Hindlimb muscle (tissue), 1 donor: Measurements from ENCODE around the gene GALNT11. TPM values are rescaled to one million over a fixed set of nuclear protein-coding genes. Genes with fewer than 3 reads are reported as not detected.
"Not testable (repeated sequence)": the region's sequence is repeated elsewhere in the genome, so short reads cannot be mapped to it uniquely, and the experiment has no call there.

Experiments
- DNase-seq: peaks from one replicate; pipeline ENCODE4 v3.0.0-alpha.2; 2013
- polyA plus RNA-seq: library from polyadenylated mRNA; unstranded; fragments of 120-200 nt; gene quantifications from one replicate; pipeline ENCODE4 v1.2.1, GENCODE V29; 2013; ENCODE audit not compliant: insufficient read length

The GALNT11 gene
- 29.6 TPM for polyA plus RNA-seq

GRCh38 chr7:152025077-152025936 is at the start of gene GALNT11:
Gene GALNT11, plus strand, starts transcription at chr7:152025674. Its CDS starts 68,554 bp downstream, at chr7:152094228.
- DNase-seq, result peak; percentile 90

- no peak for DNase-seq
Measured at GRCh38 chr7:151978616-151979015, 46.9 kb upstream of the GALNT11 start.

DNA sequence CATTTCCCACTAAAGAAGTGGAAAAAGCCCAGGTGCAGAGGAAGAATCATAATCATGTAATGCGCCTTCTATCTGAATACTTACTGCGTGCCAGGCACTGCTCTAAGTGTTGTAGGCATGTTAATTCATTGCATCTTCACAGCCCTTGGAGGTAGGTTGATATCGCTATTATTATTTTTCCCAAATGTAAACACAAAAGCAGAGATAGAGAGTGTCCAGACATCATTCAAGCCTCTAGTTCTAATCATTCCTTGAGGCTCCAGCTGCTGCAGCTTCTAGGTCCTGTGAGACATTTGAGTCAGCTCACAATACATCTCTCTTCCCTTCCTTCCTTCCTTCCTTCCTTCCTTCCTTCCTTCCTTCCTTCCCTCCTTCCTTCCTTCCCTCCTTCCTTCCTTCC is 44.3 kb upstream of the GALNT11 start:
- no peak for DNase-seq

GRCh38 chr7:151982806-151983205 is 42.7 kb upstream of the GALNT11 start:
- no peak for DNase-seq

GRCh38 chr7:151984612-151985011 is 40.9 kb upstream of the GALNT11 start:
- no peak for DNase-seq

DNA sequence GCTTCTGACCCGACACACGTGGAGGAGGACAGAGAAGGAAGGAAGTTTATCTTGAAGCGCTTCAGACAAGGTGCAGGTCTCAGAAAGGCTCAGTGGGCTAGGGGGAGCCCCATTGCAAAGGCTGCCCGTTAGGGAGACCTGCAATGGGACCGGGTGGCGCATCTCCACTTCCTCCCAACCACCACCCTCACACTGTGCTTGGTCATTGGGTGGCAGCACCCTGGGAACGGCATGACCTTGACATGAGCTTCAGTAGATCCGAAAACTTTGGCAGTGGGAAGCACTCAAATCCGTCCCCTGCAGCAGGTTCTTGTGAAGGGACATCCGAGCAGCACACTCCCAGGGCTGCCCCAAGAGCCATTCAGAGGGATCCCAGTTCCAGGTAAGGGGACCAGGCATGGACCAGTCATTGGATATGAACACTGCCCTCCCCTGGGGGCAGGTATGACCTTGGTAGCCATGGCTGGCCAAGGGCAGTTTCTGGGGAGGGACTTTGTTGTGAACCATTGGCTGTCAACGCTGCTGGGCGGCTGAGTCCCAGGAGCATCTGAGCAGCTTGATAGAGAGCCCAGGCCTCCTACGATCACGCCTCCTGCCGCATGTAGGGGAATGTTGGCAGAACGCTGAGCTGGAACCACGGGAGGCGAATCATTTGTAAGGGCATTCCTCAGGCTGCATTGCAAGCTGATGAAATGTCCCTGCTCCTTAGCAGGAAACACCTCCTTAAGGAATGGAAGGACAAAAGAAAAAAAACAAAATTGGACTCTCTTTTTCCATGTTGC is 37.5 kb upstream of the GALNT11 start:
- DNase-seq, result no peak

DNA sequence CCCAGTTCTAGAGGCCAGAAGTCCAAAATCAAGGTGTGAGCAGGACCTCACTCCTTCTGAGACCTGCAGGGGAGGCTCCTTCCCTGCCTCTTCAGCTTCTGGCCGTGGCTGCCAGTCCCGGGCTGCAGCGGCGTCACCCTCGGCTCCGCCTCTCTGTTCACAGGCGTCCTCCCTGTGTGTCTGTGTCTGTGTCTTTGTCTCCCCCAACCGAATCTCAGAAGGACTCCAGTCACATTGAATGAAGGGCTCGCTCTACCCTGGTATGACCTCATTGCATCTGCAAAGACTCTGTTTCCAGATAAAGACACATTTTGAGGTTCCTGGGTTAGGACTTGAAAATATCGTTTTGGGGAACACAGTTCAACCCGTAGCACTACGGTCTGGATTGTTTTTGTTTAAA is 33.1 kb upstream of the GALNT11 start:
- peak; percentile 25 for DNase-seq

DNA sequence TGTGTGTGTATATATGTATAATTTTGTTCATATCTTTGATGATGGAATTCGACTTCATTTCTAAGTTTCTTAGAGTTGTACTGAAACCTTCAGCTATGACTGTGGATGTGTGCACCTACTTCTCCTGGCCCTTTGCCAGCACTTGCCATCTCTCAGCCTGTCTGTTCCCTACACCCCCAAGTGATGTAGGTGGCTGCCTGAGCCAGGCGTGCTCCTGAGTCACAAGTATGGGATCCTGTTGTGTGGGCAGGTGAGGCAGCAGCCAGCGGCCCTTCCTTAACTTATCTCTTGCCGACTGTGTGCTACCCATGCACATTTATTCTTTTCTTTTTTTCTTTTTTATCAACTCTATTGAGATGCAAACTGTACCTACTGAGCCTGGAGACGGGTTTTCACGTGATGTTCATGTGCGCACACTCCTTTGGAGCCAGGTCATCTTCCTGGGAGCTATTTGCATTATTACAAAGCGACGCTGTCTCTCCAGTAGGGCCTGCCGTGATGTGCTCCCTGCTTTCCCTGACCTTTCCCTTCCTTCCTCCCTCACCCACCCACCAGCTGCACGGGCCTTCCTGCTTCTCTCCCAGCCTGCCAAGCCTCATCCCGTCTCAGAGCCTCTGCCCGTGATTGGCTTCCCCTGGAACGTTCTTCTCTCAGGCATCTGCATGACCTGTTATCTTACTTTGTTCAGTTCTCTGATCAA is 31.3 kb upstream of the GALNT11 start:
- DNase-seq, result no peak

- no peak for DNase-seq
Measured at GRCh38 chr7:151999424-152000090, 25.9 kb upstream of the GALNT11 start.

DNA sequence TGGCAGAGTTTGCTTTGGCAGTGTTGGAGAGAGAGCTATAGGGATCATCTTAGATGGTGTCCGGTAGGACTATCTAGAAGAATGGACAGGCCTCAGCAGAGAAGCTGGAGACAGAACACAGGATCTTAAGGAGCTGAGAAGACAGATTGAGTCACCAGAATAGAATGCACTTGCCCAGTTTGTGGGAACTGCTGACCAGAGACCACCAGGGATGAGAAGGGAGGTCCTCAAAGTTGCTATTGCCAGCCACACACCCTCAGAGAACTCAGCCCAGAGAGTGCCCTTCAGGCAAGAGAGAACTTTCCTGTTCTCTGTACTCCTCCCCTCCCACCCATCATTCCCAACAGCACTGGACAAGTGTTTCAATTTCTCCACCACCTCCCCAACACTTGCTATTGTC is 25.3 kb upstream of the GALNT11 start:
- DNase-seq, result no peak

- DNase-seq, result no peak
Measured at GRCh38 chr7:152006336-152006735, 19.1 kb upstream of the GALNT11 start.

GRCh38 chr7:152011860-152012259 is 13.6 kb upstream of the GALNT11 start:
- no peak for DNase-seq

GRCh38 chr7:152013230-152013629 is 12.2 kb upstream of the GALNT11 start:
- DNase-seq, result no peak

DNA sequence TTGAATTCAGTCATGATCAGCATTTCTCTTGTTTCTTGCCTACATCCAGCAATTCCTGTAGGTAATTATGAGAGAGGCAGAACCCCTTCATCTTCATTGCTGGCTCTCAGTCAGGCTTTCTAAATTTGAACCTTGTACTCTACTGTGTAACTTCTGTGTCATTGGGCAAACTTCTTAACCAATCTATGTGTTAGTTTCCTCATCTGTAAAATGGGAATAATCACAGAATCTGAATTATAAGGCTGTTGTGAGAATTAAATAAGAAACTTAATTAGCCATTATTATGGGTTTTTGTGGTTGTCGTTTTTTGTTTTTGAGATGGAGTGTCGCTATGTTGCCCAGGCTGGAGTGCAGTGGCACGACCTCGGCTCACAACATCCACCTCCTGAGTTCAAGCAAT is 11.5 kb upstream of the GALNT11 start:
- DNase-seq, result no peak

- no peak for DNase-seq
Measured at GRCh38 chr7:152014722-152015121, 10.8 kb upstream of the GALNT11 start.

DNA sequence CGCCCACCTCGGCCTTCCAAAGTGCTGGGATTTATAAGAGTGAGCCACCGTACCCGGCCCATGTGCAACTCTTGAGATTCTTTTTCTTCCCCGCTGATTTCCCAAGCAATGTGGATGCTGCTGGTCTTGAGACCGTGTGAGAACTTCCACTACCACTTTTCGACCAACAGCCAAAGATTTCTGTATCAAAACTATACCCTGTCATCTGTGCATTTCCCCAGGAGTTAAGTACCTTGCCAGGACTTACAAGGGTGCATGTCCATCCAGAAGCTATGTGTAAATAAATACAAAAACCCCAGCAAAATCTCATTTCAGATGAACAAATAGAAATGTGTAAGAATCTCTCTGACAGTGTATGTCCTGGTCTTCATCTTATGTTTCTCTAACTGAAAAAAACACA is 9.9 kb upstream of the GALNT11 start:
- DNase-seq, result no peak

DNA sequence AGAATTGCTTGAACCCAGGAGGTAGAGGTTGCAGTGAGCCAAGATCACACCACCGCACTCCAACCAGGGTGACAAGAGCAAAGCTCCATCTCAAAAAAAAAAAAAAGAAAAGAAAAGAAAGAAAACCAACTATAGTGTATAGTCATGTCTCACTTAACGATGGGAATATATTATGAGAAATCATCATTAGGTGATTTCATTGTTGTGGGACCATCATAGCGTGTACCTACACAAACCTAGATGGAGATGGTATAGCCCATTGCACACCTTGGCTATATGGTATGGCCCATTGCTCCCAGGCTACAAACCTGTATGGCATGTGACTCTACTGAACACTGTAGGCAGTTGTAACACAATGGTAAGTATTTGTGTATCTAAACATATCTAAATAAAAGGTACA is 8.5 kb upstream of the GALNT11 start:
- no peak for DNase-seq

GRCh38 chr7:152017683-152018082 is 7.8 kb upstream of the GALNT11 start:
- not testable (repeated sequence) for DNase-seq

DNA sequence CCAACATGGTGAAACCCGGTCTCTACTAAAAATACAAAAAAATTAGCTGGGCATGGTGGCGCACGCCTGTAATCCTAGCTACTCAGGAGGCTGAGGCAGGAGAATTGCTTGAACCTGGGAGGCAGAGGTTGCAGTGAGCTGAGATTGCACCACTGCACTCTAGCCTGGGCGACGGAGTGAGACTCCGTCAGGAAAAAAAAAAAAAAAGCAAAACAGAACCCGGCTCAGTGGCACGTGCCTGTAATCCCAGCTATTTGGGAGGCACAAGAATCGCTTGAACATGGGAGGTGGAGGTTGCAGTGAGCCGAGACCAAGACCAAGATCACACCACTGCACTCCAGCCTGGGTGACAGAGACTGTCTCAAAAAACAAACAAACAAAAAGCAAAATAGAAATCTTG is 3.7 kb upstream of the GALNT11 start:
- DNase-seq, result not testable (repeated sequence)

DNA sequence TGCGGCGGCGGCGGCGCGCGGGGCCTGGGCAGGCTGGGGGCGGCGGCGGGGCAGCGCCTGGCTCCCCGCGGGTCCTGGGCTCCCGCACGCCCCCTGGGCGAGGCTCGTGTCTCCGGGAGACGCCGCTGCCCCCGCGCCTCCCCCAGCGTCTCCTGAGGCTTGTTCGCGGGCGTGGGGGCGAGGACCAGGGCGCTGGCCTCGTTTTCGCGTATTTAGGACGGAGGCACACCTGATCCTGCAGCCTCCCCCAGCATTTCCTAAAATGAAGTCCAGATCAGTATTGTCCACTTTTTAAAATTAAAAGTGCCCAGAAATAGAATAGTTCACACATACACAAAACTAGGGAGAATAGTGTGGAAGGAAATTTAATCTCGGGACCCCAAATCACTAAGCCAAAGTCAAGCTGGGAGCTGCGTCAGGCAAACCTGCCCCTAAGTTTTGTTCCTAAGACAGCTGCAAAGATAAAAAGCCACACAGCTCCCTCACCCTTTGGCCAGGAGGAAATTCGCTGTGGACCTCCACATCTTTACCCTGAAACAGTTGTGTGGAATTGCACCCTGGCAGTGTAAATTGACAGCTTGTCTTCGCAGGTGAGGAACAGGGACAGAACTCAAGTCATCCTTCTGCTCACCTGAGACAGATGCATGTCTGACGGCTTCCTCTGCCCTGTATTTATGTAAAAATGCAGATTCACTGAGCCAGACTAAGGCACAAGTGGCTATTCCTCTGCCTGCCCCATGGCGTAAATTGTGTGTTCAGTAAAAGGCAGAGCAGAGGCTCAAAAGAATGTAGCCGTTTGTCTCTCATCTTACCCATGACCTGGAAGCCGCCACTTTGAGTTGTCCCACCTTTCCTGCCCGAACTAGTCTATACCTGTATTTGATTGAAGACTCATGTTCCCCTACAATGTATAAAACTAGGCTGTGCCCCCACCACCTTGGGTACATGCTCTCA is 740 bp downstream of the GALNT11 start:
- no peak for DNase-seq
